ENCODE measurements around the gene TPRN.

The TPRN gene

GRCh38 chr9:137143459-137143858 is 57.1 kb downstream of the TPRN start:
- no peak for DNase-seq (ENCODE audit: low spot score)

GRCh38 chr9:137141976-137142936 is 58.3 kb downstream of the TPRN start:
- no peak for DNase-seq (ENCODE audit: low spot score)

All from pons (tissue), 1 donor.